RCC 7860 (cell line): Measurements from ENCODE around the gene PGS1.
"Not testable (repeated sequence)": the region's sequence is repeated elsewhere in the genome, so short reads cannot be mapped to it uniquely, and the experiment has no call there.

Experiments
- DNase-seq: peaks from one replicate; pipeline ENCODE4 v3.0.0-alpha.2; 2015; ENCODE audit warnings: low spot score
- FAIRE-seq: peaks from 2 replicates; lab custom pipeline; 2012; peaks lifted over from hg19 to GRCh38; lab: Jason Lieb, UNC

Gene PGS1

DNA sequence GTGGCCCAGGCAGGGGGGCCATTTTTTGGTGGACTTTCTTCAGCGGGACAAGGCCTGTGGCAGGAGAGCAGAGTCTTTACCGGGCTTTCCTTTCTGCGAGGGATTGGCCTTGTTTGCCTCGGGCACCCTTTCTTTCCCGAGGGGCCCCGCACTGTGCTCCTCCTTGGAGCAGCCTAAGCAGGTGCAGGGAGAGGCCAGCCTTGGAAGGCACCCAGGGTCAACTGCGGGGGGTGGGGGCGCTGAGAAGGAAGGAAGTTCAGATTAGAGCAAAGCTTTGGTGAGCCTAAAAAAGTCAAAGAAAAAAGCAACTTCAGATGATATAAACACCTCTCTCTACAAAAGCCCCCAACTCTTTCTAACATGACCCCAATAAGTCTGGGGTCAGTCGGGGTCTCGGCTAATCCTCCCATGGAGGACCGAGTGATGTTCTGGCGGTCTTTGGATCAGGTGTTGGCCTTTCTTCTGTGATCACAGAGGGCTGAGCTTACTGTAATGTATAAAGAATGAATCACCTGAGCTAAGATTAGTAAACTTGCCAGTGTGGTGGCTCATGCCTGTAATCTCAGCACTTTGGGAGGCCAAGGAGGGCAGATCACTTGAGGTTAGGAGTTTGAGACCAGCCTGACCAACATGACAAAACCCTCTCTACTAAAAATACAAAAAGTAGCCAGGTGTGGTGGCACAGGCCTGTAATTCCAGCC is 63.0 kb downstream of the PGS1 start:
- no peak for DNase-seq

DNA sequence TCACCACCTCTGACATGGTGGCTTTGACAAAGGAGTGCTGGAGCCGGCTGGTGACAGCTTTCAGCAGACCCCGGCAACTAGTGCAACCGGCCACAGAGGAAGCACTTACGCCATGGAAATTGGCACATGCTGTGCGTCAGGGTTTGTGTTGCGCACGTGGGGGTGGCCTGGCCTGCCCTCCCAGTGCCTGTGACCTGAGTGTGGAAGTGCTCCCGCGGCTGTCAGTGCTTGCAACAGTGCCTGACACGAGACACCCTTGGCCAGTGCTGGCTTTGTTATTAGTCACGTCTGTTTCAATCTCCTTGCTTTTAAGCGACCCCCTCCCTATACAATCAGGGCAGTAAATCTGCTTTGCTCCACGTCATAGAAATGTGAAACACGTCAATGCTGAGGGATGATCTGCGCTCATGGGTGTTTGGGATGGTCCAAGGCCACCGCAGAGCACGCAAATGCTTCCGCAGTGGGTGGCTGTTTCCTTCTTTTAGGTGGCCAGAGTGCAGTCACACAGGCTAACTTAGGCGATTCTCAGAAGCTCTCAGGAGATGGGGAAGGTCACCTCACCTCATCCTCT is 64.3 kb downstream of the PGS1 start:
- FAIRE-seq (no peak), DNase-seq (no peak)

More for the DNA sequence above, 63.0 kb downstream of the PGS1 start:
- FAIRE-seq: no peak

DNA sequence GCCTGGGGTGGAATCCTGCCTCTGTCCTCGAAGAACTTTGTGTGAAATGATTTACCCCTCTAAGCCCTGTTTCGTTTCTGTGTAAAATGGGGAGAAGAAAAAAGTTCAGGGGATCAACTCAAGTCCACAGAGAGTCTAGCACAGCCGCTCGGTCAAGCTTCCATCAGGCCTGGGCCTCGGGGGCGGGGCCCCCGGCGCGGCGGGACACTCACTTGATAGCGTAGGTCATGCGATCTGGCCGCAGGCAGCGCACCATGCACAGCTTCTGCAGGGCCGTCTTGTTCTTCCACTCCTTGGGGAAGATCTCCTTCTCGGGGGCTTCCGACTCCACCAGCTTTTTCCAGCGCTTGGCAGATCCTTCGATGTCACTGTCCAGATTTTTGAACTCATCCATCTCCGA is 65.9 kb downstream of the PGS1 start:
- FAIRE-seq: no peak

DNA sequence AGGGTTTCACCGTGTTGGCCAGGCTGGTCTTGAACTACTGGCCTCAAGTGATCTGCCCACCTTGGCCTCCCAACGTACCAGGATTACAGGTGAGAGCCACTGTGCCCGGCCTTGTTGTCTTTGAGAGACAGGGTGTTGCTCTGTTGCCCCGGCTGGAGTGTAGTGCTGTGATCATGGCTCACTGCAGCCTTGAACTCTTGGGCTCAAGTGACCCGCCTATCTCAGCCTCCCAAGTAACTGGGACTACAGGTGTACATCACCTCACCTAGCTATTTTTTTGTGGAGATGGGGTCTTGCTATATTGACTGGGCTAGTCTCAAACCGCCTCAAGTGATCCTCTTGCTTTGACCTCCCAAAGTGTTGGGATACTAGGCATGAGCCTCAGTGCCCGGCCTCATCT is 68.4 kb downstream of the PGS1 start:
- FAIRE-seq (no peak), DNase-seq (no peak)

More for the DNA sequence above, 65.9 kb downstream of the PGS1 start:
- DNase-seq: no peak

DNA sequence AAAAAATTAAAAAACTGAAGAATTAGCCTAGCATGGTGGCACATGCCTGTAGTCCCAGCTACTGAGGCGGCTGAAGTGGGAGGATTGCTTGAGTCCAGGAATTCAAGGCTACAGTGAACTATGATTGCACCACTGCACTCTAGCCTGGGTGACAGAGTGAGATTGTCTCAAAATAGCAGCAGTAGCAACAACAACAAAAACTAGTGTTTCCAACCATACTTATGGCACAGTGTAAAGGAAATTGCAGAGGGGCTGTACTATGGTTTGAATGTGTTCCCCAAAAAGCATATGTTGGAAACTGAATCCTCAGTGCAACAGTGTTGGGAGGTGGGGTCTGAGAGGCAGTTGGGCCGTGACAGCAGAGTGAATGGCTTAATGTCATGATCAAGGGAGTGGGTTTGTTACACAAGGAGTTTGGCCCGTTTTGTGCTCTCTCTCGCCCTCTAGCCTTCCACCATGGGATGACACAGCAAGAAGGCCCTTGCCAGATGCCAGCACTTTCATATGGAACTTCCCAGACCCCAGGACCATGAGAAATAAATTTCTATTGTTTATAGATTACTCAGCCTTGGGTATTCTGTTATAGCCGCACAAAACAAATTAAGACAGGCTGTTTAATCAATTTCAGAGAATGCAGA is 70.0 kb downstream of the PGS1 start:
- DNase-seq (no peak), FAIRE-seq (no peak)

DNA sequence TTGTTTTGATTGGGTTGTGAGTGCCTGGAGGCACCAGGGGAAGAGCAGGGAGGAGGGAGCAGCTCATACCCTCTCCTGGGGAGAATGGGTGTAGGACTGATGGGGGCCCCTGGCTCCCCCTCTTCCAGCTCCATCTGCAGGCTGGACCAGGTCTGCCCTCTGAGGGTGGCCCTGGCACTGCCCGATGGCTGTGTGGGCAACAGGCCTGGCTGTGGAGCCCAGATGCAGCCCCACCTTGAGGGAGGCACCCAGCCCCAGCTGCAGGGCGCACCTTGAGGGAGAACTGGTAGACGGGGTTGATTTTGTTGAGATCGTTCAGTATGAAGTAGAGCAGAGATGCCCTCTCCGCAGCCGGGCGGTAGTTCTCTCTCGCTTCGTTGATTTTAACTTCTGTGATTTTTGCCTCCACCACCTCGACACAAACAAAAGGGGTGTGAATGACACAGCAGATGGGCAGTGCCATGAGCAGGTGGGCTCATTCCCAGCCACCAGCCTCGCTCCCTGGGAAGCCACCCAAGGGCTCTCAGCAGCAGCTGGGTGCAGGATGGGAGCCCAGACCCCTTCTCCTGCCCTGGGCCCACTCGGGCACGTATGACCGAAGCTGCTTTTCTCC is 71.6 kb downstream of the PGS1 start:
- DNase-seq (no peak), FAIRE-seq (no peak)

DNA sequence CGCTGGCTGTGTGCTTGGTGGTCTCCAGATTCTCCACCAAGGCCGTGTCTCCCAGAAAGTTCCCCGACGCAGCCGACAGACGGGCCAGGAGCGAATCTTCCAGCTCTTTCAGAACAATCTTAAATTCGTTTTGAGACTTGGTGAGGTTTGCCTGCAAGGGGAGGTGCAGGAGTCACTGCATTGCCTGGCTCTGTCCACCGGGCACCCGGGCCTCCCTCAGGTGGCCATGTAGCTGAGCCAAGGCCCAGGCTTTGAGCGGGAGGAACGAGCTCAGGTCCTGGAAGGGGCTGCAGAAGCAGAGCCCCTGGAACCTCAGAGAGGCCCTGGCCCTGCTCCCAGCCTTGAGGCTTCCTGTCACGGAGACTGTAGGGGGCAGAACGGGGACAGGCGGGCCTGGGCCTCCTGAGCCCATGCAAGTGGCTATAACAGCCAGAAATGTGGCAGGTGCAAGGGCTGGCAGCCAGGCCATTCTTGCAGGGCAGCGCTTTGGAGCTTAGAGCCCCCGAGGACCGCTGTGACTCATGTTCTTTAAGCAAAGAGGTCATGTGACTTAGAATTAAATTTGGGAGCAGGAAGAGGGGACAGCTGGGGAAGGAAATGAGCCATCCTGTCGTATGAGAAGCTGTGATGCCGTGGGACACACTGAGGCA is 72.4 kb downstream of the PGS1 start:
- FAIRE-seq (no peak), DNase-seq (no peak)

DNA sequence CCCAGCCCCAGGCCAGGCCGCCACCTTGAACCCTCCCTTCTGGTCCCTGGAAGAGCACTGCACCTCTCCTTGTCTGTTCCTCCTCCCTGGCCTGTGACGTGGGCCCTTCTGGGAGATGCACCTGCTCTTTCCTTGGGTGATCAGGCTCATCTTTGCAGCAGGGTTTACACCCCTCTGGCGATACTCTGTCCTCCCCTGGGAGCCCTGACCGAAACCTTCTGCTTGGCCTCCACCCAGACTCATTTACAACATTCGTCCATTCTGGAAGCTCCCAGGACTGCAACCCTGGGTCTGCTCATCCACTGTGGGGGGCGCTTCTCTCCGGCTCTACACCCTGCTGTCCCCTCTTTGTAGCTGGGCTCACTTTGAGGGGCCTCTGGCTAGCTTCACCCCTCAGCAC is 73.3 kb downstream of the PGS1 start:
- no peak for DNase-seq
- no peak for FAIRE-seq

DNA sequence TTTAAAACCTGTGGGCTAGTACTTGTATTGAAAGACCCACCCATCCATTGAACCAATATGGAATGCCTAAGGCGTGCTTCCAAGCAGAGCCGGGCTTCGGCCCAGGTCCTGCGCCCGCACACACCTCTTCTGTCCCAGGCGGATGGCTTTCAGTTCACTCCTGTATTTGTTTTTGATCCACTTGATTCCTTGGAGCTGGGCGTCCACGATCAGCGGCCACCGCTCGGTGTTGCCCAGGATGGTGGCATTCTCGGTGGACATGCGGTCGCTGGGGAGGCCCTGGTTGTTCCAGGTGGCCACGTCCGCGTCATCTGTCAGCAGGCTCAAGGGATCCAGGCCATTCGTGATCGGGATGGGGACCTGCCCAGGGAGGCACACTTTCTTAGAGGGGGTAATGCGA is 75.9 kb downstream of the PGS1 start:
- DNase-seq (no peak), FAIRE-seq (no peak)

DNA sequence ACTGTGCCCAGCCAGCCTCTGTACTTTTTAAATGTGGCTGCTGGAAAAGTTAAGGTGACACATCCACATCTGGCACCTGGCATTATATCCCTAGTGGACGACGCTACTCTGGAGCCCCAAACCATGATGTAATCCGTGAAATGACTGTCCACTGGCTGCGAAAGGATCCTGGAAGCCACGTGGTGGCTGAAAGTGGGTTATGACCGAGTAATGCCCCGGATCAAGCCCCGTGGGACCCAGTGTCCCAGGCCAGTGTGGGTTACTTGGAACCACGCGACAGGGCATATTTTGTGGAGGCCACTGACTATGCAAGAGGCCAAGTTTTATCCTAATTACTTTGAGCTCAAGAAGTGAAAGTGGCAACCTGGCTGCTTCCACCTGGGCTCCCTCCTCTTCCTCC is 79.6 kb downstream of the PGS1 start:
- FAIRE-seq (no peak), DNase-seq (no peak)

DNA sequence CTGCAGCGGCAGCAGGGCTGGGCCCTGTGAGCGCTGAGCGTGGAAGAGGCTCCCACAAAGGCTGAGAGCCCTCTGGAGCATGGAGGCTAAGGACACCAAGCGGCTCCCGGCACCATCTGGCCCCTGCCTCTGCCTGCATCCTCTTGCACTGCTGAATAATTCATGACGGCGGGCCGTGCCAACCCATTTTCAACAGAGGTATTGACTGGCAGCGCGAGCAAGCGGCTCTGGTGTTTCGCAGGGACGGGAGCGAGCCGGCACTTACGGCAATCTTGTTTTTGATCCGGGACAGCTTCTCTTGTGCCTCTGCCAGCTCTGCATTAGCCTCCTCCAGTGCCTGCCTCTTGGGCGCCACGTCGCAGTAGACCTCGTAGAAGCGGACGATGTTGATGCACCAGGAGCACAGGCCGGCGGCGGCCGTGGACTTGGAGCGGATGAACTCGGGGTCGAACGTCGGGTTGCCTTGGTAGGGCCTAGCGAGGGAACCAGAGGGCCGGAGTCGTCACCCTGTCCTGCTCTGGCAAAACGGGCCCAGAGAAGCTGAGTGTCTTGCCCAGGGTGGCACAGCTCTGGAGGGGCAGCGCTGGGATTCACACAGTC is 80.4 kb downstream of the PGS1 start:
- FAIRE-seq (no peak), DNase-seq (no peak)

DNA sequence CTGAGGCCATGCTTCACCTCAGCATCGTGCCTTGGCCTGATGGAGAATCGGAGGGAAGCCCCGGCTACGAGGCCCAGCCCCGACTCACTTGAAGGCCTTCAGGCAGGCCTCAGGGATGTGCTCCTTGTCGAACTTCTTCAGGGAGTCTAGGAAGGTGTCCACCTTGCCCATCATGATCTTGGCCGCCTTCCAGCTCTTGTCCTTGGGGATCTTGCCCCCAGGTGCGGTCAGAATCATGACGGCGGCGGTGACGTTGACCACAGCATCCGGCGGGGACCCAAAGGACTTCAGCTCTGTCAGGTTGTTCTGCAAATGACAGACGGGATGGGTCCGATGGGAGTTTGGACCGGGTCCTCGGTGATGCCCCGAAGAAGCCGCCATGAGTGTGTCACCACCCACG is 81.2 kb downstream of the PGS1 start:
- no peak for FAIRE-seq

DNA sequence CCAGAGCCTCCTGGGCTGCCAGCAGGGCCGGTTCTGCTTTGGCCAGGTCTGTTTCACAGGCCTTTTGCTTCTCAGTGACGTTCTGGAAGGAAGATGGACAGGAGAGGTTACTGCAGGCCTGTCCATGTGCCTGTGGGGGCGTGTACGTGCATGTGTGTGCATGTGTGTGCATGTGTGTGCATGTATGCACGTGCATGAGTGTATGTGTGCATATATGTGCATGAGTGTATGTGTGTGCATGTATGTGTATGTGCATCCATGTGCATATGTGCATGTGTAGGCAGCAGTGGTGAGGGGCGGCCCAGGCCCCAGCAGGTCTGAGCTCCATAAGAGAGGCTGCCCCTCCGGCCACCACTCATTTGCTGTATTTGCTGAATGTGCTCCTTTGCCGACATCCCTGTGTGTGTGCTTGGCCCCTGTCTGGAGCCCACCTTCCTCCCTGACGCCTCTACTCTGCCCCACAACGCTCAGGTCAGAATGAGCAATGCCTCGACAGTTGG is 81.8 kb downstream of the PGS1 start:
- DNase-seq (no peak), FAIRE-seq (no peak)

More for the DNA sequence above, 81.2 kb downstream of the PGS1 start:
- DNase-seq: no peak

DNA sequence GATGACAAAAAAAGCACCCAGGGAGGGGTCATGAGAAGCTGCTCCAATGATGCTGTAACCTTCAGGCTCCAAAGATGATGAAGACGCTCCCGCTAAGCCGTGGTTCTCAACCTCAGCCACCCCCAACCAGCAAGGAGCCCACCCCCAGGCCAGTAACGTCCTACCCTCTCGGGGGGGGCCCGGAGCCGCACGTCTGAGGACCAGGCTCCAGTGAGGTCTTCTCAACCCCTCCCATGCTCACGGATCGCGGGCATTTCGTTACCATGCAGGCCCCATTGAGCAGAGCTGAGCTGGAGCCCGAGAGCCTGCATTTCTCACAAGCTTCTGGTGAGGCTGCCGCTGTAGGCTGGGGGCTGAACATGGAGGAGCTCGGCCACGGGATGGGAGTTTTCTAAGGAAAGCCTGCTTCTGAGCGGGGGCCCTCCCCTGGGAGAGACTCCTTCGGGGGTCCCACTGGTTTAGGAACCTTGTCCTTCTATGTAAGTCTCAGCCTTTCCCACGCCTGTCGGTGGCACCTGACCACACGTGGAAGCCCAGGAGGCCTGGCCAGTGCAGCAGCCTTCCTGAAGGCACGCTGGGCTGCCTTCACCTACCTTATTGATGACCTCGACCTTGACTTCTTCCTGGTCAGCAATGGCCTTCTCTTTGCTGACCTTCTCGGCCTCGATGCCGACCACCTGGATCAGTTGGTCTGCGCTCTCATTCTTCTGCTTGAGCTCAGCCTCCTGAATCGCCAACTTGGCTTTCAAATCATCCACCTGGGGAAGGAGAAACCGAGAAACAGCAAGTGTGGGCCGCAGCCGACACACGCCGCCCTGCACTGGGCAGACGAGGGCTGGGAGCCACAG is 82.7 kb downstream of the PGS1 start:
- no peak for FAIRE-seq
- DNase-seq: no peak

DNA sequence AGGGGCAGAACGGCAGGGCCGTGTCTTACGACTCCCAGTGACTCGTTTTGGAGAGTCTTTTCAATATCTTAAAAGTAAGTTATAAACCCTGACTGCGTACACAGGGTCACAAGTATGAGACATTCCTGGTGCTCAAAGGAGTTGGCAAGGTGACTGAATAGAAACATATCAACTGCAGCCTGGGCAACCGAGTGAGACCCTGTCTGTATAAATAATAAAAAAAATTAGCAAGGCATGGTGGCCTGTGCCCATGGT is 83.3 kb downstream of the PGS1 start:
- no peak for FAIRE-seq
- no peak for DNase-seq

DNA sequence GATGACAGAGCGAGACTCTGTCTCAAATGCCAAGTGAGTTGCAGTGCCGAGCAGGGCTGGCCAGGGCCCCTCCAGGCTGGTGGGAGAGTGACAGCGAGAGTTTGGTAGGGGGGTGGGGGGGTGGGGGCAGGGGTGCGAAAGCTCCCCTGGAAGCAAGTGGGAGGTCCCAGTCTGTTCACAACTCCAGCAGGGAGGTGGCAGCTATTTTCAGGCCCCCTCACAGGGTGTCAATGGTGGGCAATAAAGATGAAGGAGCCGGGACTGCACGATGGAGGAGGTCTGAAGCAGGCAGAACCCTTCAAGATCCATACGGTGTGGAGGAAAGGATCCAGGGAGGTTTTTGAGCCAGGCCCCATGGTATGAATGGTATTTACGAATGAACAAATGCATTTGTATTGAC is 83.7 kb downstream of the PGS1 start:
- DNase-seq: no peak
- no peak for FAIRE-seq

DNA sequence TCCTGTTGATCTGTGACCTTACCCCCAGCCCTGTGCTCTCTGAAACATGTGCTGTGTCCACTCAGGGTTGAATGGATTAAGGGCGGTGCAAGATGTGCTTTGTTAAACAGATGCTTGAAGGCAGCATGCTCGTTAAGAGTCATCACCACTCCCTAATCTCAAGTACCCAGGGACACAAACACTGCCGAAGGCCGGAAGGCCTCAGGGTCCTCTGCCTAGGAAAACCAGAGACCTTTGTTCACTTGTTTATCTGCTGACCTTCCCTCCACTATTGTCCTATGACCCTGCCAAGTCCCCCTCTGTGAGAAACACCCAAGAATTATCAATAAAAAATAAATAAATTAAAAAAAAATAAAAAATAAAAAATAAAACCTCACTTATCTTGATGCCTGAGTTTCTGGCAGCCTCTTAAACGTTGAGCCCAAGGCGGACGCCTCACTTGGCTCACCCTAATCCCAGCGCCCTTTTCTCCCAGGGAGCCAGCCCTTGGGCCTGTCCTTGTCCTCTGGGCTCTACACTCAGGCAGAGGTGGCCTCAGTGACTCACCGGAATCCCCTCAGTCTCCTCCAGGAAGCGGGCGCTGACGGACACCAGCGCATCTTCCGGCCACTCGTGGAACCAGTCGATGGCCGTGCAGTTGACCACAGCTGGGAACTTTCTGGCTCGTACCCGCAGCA is 87.8 kb downstream of the PGS1 start:
- DNase-seq, FAIRE-seq: not testable (repeated sequence)

DNA sequence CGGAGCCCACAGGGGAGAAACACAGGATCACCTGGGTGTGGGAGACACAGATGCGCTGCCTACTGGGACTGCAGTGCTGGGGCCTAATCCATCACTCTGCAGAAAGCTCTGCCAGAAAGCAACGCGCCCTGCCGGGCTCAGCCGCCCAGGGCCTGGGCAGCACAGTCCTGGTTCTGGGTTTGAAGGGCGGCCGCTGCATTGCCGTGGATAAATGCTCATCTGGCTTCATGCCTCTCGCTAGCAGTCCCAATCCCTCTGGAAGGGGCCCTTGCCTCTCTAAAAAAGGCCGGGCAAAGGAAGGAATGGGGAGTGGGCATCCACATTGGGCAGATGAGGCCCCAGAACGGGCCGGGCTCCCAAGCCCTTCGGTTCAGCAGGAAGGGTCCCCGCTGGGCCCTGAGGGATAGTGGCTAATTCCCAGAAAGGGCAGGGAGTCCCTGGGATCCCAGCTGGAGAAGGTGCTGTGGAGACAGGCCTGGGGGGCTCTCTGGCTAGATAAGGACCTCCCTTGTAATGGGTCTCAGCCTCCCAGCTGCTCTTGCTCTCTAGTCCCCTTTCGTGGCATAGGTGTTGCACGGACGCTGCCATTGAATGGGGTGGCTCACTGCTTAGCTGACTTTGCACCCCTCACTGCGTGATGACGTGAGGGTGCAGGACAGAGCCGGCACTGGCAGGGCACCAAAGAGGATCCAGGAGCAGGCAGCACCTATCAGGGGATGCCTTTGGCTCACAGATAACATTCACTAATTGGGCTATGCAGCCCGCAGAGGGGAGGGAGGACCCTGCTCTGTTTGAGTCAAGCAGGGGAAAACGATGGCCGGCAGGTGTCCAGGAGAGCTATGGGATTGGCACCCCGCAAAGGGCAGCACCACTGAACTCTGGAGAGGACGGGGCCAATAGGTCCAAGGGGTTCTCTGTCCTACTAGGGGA is 88.6 kb downstream of the PGS1 start:
- DNase-seq (no peak), FAIRE-seq (no peak)

DNA sequence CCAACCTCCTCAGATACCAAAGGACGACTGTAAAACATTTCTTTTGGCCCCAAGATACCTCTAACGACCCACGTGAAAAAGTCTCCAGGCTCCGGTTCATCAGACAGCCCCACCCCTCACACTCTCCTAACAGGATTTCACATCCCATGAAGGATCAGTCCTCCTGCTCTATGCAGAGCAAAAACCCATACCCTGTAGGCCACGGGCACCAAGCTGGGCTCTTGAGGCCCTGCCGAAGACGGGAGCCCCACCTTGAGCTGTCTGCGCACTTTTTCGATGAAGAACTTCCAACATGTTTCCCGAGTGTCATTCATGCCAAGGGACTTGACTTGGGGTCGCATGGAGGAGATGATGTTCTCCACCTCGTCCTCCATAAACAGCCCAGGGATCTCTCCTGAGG is 89.9 kb downstream of the PGS1 start:
- FAIRE-seq (no peak), DNase-seq (no peak)
